ENCODE measurements around the gene TOP3A. TPM values are rescaled to one million over a fixed set of nuclear protein-coding genes. Genes with fewer than 3 reads are reported as not detected.

The TOP3A gene
- total RNA-seq, 2 donors from 2014 or later, result 60.4 to 67.4 TPM

DNA sequence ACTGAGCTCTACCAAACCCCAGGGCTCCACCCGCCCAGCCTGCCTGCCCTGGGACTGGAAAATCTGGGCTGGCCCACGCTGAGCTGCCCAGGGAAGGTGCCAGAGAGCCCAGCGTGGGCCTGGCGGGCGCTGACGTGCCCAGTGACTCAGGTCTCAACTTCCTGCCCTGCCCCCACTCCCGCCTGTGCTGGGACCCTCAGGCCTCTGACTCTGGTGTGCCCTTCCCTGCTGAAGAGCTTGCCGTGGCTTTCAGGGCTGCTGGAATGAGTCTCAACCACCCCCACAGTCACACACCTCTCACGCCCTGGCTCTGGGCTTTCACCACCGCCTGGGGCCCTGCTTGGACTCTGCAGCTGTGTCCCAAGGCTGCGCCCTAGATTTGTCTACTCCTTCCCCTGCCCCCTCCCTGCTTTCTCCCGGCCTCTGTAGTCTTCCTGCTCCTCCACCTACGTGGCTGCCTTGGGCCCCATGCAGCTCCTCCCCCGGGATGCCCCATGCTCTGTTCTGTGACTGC, 79.0 kb downstream of the TOP3A start:
- no peak overlapping the region for H3K27ac Mint-ChIP-seq
- no peaks in the 10 kb centered on the region for H3K9me3 ChIP-seq (ENCODE audit: control insufficient read depth, low read length)
- no peaks in the 10 kb centered on the region for H3K4me1 ChIP-seq (ENCODE audit: control insufficient read depth, insufficient read depth, low read length)
- H3K36me3 ChIP-seq (ENCODE audit: control insufficient read depth, insufficient read depth, low read length), result peaks cover 39% of the 10 kb centered on the region
- H3K36me3 Mint-ChIP-seq (ENCODE audit: low read depth), result peaks cover 42% of the 10 kb centered on the region
- no peak for DNase-seq
- no peak overlapping the region for H3K4me3 ChIP-seq (ENCODE audit: low read length)
- no peaks in the 10 kb centered on the region for H3K4me1 Mint-ChIP-seq
- H3K9ac ChIP-seq (ENCODE audit: extremely low read depth, low read length, poor library complexity, severe bottlenecking), result no peak overlapping the region
- H3K27ac ChIP-seq (ENCODE audit: low read depth, low read length), result no peak overlapping the region
- H3K9me3 Mint-ChIP-seq, result no peaks in the 10 kb centered on the region
- no peak for TF ChIP-seq CTCF (conservative IDR thresholded peaks at IDR 0.05)
- WGBS, 2 experiments (ENCODE audit: insufficient coverage in 1 of 2, insufficient read length in 1 of 2), result 92 to 95% methylated on average over 10 to 14 of the region's 14 CpGs
- no peaks in the 10 kb centered on the region for H3K27me3 ChIP-seq (ENCODE audit: control insufficient read depth, insufficient read depth, low read length, poor library complexity, severe bottlenecking)
- no peaks in the 10 kb centered on the region for H3K27me3 Mint-ChIP-seq (ENCODE audit: insufficient read depth)
- H3K4me3 Mint-ChIP-seq, result no peak overlapping the region

DNA sequence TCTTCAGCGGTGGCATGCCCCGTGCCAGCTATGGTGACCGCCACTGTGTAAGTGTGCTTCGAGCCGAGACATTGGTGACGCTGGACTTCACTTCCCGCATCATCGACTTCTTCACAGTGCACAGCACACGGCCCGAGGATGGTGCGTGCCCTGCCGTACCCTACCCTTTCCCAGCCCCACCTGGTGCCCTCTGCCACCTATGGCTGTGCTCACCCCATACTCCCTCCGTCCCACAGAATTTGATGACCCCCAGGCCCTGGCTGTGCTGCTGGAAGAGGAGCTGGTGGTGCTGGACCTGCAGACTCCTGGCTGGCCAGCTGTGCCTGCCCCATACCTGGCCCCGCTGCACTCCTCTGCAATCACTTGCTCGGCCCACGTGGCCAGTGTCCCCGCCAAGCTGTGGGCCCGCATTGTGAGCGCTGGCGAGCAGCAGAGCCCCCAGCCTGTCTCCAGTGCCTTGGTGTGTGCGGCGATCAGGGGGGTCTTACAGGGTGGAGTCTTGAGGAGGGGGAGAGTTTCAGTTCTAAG, 79.9 kb downstream of the TOP3A start:
- no peak overlapping the region for H3K4me3 ChIP-seq (ENCODE audit: low read length)
- TF ChIP-seq CTCF (conservative IDR thresholded peaks at IDR 0.05), result no peak
- H3K27me3 ChIP-seq (ENCODE audit: control insufficient read depth, insufficient read depth, low read length, poor library complexity, severe bottlenecking), result no peaks in the 10 kb centered on the region
- H3K27ac ChIP-seq (ENCODE audit: low read depth, low read length), result no peak overlapping the region
- no peak overlapping the region for H3K9ac ChIP-seq (ENCODE audit: extremely low read depth, low read length, poor library complexity, severe bottlenecking)
- peaks cover 39% of the 10 kb centered on the region for H3K36me3 ChIP-seq (ENCODE audit: control insufficient read depth, insufficient read depth, low read length)
- no peak overlapping the region for H3K4me3 Mint-ChIP-seq
- H3K36me3 Mint-ChIP-seq (ENCODE audit: low read depth), result peaks cover 40% of the 10 kb centered on the region
- DNase-seq, result no peak
- H3K27me3 Mint-ChIP-seq (ENCODE audit: insufficient read depth), result no peaks in the 10 kb centered on the region
- H3K9me3 Mint-ChIP-seq, result no peaks in the 10 kb centered on the region
- no peaks in the 10 kb centered on the region for H3K4me1 Mint-ChIP-seq
- 93 to 96% methylated on average over 15 to 22 of the region's 22 CpGs for WGBS, 2 experiments (ENCODE audit: insufficient coverage in 1 of 2, insufficient read length in 1 of 2)
- H3K27ac Mint-ChIP-seq, result no peak overlapping the region
- H3K9me3 ChIP-seq (ENCODE audit: control insufficient read depth, low read length), result no peaks in the 10 kb centered on the region
- H3K4me1 ChIP-seq (ENCODE audit: control insufficient read depth, insufficient read depth, low read length), result no peaks in the 10 kb centered on the region

GRCh38 chr17:18233803-18234518, 80.8 kb downstream of the TOP3A start:
- Mint-ChIP-seq H3K9me3 (no peaks in the 10 kb centered on the region), H3K27ac (no peak overlapping the region), H3K4me3 (no peak overlapping the region), H3K4me1 (no peaks in the 10 kb centered on the region), H3K36me3 (ENCODE audit: low read depth) (peaks cover 32% of the 10 kb centered on the region), H3K27me3 (ENCODE audit: insufficient read depth) (no peaks in the 10 kb centered on the region)
- Histone ChIP-seq H3K9ac (ENCODE audit: extremely low read depth, low read length, poor library complexity, severe bottlenecking) (no peak overlapping the region), H3K9me3 (ENCODE audit: control insufficient read depth, low read length) (no peaks in the 10 kb centered on the region), H3K27me3 (ENCODE audit: control insufficient read depth, insufficient read depth, low read length, poor library complexity, severe bottlenecking) (no peaks in the 10 kb centered on the region), H3K4me3 (ENCODE audit: low read length) (no peak overlapping the region), H3K4me1 (ENCODE audit: control insufficient read depth, insufficient read depth, low read length) (no peaks in the 10 kb centered on the region), H3K36me3 (ENCODE audit: control insufficient read depth, insufficient read depth, low read length) (peaks cover 39% of the 10 kb centered on the region), H3K27ac (ENCODE audit: low read depth, low read length) (no peak overlapping the region)
- no peak for TF ChIP-seq CTCF (conservative IDR thresholded peaks at IDR 0.05)
- WGBS, 2 experiments (ENCODE audit: insufficient coverage in 1 of 2, insufficient read length in 1 of 2), result 94 to 96% methylated on average over 17 to 22 of the region's 22 CpGs
- DNase-seq, result no peak

All from endodermal cell (in vitro differentiated cells).